Measurements from ENCODE around the gene FGF8.

DNA sequence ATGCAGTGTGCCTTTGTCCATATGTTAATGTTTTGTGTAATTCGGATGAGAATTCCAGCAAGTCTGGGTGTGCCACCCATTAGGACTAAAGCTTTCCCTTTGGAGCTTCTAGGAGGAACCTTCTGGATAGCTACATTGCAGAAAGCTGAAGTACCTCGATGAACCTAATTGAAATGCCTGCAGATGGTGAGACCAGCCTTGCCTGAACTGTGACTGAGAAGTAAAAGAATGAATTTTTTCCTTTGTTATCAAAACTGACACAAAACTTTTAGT is 49.9 kb downstream of the FGF8 start:
- TF ChIP-seq, protein P1, sequence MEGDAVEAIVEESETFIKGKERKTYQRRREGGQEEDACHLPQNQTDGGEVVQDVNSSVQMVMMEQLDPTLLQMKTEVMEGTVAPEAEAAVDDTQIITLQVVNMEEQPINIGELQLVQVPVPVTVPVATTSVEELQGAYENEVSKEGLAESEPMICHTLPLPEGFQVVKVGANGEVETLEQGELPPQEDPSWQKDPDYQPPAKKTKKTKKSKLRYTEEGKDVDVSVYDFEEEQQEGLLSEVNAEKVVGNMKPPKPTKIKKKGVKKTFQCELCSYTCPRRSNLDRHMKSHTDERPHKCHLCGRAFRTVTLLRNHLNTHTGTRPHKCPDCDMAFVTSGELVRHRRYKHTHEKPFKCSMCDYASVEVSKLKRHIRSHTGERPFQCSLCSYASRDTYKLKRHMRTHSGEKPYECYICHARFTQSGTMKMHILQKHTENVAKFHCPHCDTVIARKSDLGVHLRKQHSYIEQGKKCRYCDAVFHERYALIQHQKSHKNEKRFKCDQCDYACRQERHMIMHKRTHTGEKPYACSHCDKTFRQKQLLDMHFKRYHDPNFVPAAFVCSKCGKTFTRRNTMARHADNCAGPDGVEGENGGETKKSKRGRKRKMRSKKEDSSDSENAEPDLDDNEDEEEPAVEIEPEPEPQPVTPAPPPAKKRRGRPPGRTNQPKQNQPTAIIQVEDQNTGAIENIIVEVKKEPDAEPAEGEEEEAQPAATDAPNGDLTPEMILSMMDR (IDR thresholded peaks at IDR 0.05) = no peak
- no peak for TF ChIP-seq POLR2A (IDR thresholded peaks at IDR 0.05)
